DOHH2 (cell line): ENCODE measurements around the gene ITGAE.

Experiments
- CTCF ChIP-seq: fragments of 200-600 bp; sonication (generic); IDR thresholded peaks from one replicate; pipeline ENCODE4 v1.5.1; 2014; ENCODE audit warnings: antibody characterized with exemption, mild to moderate bottlenecking, low read depth, low read length; ENCODE audit not compliant: poor library complexity, severe bottlenecking
- EZH2phosphoT487 ChIP-seq: fragments of 200-600 bp; sonication (generic); IDR thresholded peaks from 2 replicates; pipeline ENCODE4 v1.6.1; 2017; ENCODE audit warnings: borderline replicate concordance, mild to moderate bottlenecking, antibody characterized with exemption, low read length, moderate library complexity, mixed read lengths

- TF ChIP-seq CTCF (no peak), EZH2phosphoT487 (no peak)
These were observed 33.8 kb upstream of the ITGAE start for GRCh38 chr17:3834811-3835210.
